HEK293 (cell line): Measurements from ENCODE around the gene KPTN.

Experiments
- MYNN ChIP-seq: fragments of 450-650 bp; formaldehyde crosslinking; IDR thresholded peaks from 2 replicates; pipeline ENCODE4 v1.5.1; 2016; ENCODE audit warnings: missing biosample characterization, missing genetic modification characterization, borderline replicate concordance
- PRDM1 ChIP-seq: fragments of 450-650 bp; formaldehyde crosslinking; IDR thresholded peaks from 2 replicates; pipeline ENCODE4; 2016; ENCODE audit warnings: missing biosample characterization, missing genetic modification characterization
- TCF7L2 ChIP-seq: IDR thresholded peaks from 2 replicates; pipeline ENCODE4 v1.6.1; 2011; ENCODE audit warnings: low read depth, mild to moderate bottlenecking, inconsistent platforms, low read length, moderate library complexity, borderline replicate concordance
- YY1 ChIP-seq: fragments of 450-650 bp; formaldehyde crosslinking; IDR thresholded peaks from 2 replicates; pipeline ENCODE4 v1.5.1; 2018; ENCODE audit warnings: missing biosample characterization, missing genetic modification characterization
- ZNF10 ChIP-seq: fragments of 450-650 bp; formaldehyde crosslinking; IDR thresholded peaks from 2 replicates; pipeline ENCODE4 v1.5.1; 2017; ENCODE audit warnings: missing biosample characterization, missing genetic modification characterization
- ZNF561 ChIP-seq: fragments of 450-650 bp; IDR thresholded peaks from 2 replicates; pipeline ENCODE4 v1.5.1; 2018; ENCODE audit warnings: missing biosample characterization, missing genetic modification characterization, borderline replicate concordance
- ZNF629 ChIP-seq: fragments of 450-650 bp; formaldehyde crosslinking; IDR thresholded peaks from 2 replicates; pipeline ENCODE4 v1.5.1; 2017; ENCODE audit warnings: missing biosample characterization, missing genetic modification characterization
- ZNF792 ChIP-seq: fragments of 450-650 bp; formaldehyde crosslinking; IDR thresholded peaks from 2 replicates; pipeline ENCODE4 v1.5.1; 2016; ENCODE audit warnings: missing biosample characterization, missing genetic modification characterization
- ZNF830 ChIP-seq: fragments of 450-650 bp; IDR thresholded peaks from 2 replicates; pipeline ENCODE4 v1.5.0; 2018; ENCODE audit warnings: missing biosample characterization, missing genetic modification characterization, low read depth, mild to moderate bottlenecking, moderate library complexity
- TF ChIP-seq, protein P1 (sequence below): fragments of 450-650 bp; formaldehyde crosslinking; IDR thresholded peaks from 2 replicates; pipeline ENCODE4 v1.5.1; 2016; ENCODE audit warnings: missing biosample characterization, missing genetic modification characterization, low read depth
- TF ChIP-seq, protein P2 (sequence below): fragments of 450-650 bp; formaldehyde crosslinking; IDR thresholded peaks from 2 replicates; pipeline ENCODE4 v1.5.1; 2016; ENCODE audit warnings: missing biosample characterization, missing genetic modification characterization, low read depth
- TF ChIP-seq, protein P3 (sequence below): fragments of 450-650 bp; formaldehyde crosslinking; IDR thresholded peaks from 2 replicates; pipeline ENCODE4 v1.5.1; 2016; ENCODE audit warnings: missing biosample characterization, missing genetic modification characterization
- TF ChIP-seq, protein P4 (sequence below): fragments of 450-650 bp; formaldehyde crosslinking; IDR thresholded peaks from 2 replicates; pipeline ENCODE4 v1.5.1; 2016; ENCODE audit warnings: missing biosample characterization, missing genetic modification characterization

DNA sequence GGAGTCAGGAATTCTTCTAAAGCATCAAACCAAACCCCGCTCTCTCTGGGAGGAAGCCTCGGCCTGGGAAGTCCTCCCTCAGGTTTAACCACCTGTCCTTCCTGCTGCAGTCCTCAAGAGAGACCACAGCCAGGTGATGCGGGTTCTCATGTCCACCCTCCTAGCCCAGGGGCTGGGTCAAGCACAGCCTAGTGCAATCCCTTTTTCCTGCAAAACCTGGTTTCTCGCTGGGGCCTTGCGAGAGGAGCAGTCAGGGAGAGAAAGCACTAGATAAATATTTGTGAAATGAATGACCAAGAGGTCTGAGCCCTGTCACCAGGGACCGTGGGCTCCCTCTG lies 14.7 kb downstream of the KPTN start:
- no peak for TF ChIP-seq ZNF10
- TF ChIP-seq, protein P1, sequence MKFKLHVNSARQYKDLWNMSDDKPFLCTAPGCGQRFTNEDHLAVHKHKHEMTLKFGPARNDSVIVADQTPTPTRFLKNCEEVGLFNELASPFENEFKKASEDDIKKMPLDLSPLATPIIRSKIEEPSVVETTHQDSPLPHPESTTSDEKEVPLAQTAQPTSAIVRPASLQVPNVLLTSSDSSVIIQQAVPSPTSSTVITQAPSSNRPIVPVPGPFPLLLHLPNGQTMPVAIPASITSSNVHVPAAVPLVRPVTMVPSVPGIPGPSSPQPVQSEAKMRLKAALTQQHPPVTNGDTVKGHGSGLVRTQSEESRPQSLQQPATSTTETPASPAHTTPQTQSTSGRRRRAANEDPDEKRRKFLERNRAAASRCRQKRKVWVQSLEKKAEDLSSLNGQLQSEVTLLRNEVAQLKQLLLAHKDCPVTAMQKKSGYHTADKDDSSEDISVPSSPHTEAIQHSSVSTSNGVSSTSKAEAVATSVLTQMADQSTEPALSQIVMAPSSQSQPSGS (tag by site-specific recombination): no peak
- TF ChIP-seq ZNF792: no peak
- TF ChIP-seq, protein P2, sequence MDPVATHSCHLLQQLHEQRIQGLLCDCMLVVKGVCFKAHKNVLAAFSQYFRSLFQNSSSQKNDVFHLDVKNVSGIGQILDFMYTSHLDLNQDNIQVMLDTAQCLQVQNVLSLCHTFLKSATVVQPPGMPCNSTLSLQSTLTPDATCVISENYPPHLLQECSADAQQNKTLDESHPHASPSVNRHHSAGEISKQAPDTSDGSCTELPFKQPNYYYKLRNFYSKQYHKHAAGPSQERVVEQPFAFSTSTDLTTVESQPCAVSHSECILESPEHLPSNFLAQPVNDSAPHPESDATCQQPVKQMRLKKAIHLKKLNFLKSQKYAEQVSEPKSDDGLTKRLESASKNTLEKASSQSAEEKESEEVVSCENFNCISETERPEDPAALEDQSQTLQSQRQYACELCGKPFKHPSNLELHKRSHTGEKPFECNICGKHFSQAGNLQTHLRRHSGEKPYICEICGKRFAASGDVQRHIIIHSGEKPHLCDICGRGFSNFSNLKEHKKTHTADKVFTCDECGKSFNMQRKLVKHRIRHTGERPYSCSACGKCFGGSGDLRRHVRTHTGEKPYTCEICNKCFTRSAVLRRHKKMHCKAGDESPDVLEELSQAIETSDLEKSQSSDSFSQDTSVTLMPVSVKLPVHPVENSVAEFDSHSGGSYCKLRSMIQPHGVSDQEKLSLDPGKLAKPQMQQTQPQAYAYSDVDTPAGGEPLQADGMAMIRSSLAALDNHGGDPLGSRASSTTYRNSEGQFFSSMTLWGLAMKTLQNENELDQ (tag by site-specific recombination): no peak
- TF ChIP-seq, protein P3, sequence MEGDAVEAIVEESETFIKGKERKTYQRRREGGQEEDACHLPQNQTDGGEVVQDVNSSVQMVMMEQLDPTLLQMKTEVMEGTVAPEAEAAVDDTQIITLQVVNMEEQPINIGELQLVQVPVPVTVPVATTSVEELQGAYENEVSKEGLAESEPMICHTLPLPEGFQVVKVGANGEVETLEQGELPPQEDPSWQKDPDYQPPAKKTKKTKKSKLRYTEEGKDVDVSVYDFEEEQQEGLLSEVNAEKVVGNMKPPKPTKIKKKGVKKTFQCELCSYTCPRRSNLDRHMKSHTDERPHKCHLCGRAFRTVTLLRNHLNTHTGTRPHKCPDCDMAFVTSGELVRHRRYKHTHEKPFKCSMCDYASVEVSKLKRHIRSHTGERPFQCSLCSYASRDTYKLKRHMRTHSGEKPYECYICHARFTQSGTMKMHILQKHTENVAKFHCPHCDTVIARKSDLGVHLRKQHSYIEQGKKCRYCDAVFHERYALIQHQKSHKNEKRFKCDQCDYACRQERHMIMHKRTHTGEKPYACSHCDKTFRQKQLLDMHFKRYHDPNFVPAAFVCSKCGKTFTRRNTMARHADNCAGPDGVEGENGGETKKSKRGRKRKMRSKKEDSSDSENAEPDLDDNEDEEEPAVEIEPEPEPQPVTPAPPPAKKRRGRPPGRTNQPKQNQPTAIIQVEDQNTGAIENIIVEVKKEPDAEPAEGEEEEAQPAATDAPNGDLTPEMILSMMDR (tag by site-specific recombination): no peak
- no peak for TF ChIP-seq TCF7L2
- TF ChIP-seq, protein P4, sequence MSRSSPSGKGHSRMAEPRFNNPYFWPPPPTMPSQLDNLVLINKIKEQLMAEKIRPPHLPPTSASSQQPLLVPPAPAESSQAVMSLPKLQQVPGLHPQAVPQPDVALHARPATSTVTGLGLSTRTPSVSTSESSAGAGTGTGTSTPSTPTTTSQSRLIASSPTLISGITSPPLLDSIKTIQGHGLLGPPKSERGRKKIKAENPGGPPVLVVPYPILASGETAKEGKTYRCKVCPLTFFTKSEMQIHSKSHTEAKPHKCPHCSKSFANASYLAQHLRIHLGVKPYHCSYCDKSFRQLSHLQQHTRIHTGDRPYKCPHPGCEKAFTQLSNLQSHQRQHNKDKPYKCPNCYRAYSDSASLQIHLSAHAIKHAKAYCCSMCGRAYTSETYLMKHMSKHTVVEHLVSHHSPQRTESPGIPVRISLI: no peak
- TF ChIP-seq ZNF629 (tag by site-specific recombination): no peak
- no peak for TF ChIP-seq YY1 (tag by site-specific recombination)
- no peak for TF ChIP-seq ZNF561 (tag by site-specific recombination)
- no peak for TF ChIP-seq MYNN
- TF ChIP-seq PRDM1 (tag by site-specific recombination): no peak
- TF ChIP-seq ZNF830 (tag by site-specific recombination): no peak
